Fibroblast of lung (primary cell): Measurements from ENCODE around the gene SH2D4B. TPM values are rescaled to one million over a fixed set of nuclear protein-coding genes. Genes with fewer than 3 reads are reported as not detected.

Experiments used
- DNase-seq, 2 donors: peaks; one replicate each; pipeline versions ENCODE4 v3.0.0 to v3.0.0-alpha.2; 2010; ENCODE audit warnings: low read depth in 2 of 2
- H2AFZ ChIP-seq: 2 replicates; pipeline ENCODE4 v1.5.1; 2012; ENCODE audit warnings: low read length, control low read depth, inconsistent platforms
- H3K27ac ChIP-seq: 2 replicates; pipeline ENCODE4 v1.5.1; 2011; ENCODE audit warnings: low read length, control low read depth; ENCODE audit not compliant: insufficient read depth
- H3K27me3 ChIP-seq: 2 replicates; pipeline ENCODE4 v1.5.1; 2011; ENCODE audit warnings: mild to moderate bottlenecking, low read length; ENCODE audit not compliant: control insufficient read depth, insufficient read depth
- H3K36me3 ChIP-seq: 2 replicates; pipeline ENCODE4 v1.5.1; 2011; ENCODE audit warnings: low read length; ENCODE audit not compliant: control insufficient read depth, insufficient read depth
- H3K4me1 ChIP-seq: 2 replicates; pipeline ENCODE4 v1.5.1; 2011; ENCODE audit warnings: low read length; ENCODE audit not compliant: control insufficient read depth, insufficient read depth; ENCODE audit errors: extremely low read depth
- H3K4me2 ChIP-seq: 2 replicates; pipeline ENCODE4 v1.5.1; 2011; ENCODE audit warnings: low read length, control low read depth; ENCODE audit not compliant: insufficient read depth; ENCODE audit errors: extremely low read depth
- H3K4me3 ChIP-seq, 4 experiments: fragments of 200-600 bp in 1 of 4; sonication (generic) in 1 of 4; replicated peaks in 1 of 4; 2 replicates each; pipeline ENCODE4 v1.5.1; 2011 to 2016; ENCODE audit warnings: low read length in 4 of 4, low read depth in 3 of 4, mild to moderate bottlenecking in 3 of 4, control low read depth in 2 of 4, inconsistent platforms in 1 of 4, mixed read lengths in 1 of 4; ENCODE audit not compliant: insufficient read depth in 1 of 4; ENCODE audit errors: control extremely low read depth in 1 of 4
- H3K79me2 ChIP-seq: 2 replicates; pipeline ENCODE4 v1.5.1; 2012; ENCODE audit warnings: mild to moderate bottlenecking, low read length, inconsistent platforms; ENCODE audit not compliant: control insufficient read depth, insufficient read depth
- H3K9ac ChIP-seq: 2 replicates; pipeline ENCODE4 v1.5.1; 2011; ENCODE audit warnings: mild to moderate bottlenecking, low read length, control low read depth; ENCODE audit not compliant: insufficient read depth
- H3K9me3 ChIP-seq: 2 replicates; pipeline ENCODE4 v1.5.1; 2012; ENCODE audit warnings: low read depth, low read length; ENCODE audit not compliant: control insufficient read depth, insufficient read depth
- H4K20me1 ChIP-seq: 2 replicates; pipeline ENCODE4 v1.5.1; 2011; ENCODE audit warnings: low read length; ENCODE audit not compliant: control insufficient read depth, insufficient read depth; ENCODE audit errors: extremely low read depth
- EZH2 ChIP-seq: IDR thresholded peaks from 2 replicates; pipeline ENCODE4 v1.5.1; 2012; ENCODE audit warnings: low read length, control low read depth, mild to moderate bottlenecking; ENCODE audit errors: missing control alignments
- polyA plus RNA-seq, 2 donors: library from polyadenylated mRNA; depleted of rRNA in 1 of 2; stranded (reverse) in 1 of 2; unstranded in 1 of 2; fragments of >200 nt; gene quantifications; 2 replicates each; pipeline ENCODE4 v1.2.1, GENCODE V29; 2011 to 2012; ENCODE audit warnings: missing spikeins in 1 of 2
- total RNA-seq: library from RNA; depleted of rRNA; stranded (reverse); fragments of >200 nt; gene quantifications from 2 replicates; pipeline ENCODE4 v1.2.1, GENCODE V29; 2014
- TF ChIP-seq, protein P1 (sequence below), 2 donors: IDR thresholded peaks in 1 of 2; conservative IDR thresholded peaks in 1 of 2; 1 replicate in 1 of 2; 2 replicates in 1 of 2; pipeline ENCODE4 v1.5.1; 2011 to 2012; ENCODE audit warnings: low read length in 2 of 2, control low read depth in 1 of 2, inconsistent platforms in 1 of 2, low read depth in 1 of 2, mild to moderate bottlenecking in 1 of 2

SH2D4B gene
- total and polyA plus RNA-seq, 2 donors (not counting 1 experiment from before 2014, with no cell fraction given) = not detected

DNA sequence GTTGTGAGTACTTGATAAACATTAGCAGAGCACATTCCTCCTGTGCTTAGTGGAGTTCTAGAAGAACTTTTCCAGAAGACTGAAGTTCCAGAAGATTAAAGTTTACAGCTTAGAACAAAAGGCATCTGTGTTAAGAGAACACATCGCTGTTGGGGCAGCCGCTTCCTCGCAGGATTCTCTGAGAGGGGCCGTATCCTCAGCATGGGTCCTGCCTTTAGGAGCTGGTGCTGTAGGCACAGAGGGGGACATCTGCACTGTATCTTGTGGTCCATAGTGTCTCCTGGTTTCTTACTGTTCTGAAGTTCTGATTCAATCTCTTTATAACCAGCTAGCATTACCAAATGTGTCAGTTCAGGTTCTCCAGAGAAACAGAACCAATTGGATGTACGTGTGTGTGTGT is 16.3 kb downstream of the SH2D4B start:
- TF ChIP-seq, protein P1, sequence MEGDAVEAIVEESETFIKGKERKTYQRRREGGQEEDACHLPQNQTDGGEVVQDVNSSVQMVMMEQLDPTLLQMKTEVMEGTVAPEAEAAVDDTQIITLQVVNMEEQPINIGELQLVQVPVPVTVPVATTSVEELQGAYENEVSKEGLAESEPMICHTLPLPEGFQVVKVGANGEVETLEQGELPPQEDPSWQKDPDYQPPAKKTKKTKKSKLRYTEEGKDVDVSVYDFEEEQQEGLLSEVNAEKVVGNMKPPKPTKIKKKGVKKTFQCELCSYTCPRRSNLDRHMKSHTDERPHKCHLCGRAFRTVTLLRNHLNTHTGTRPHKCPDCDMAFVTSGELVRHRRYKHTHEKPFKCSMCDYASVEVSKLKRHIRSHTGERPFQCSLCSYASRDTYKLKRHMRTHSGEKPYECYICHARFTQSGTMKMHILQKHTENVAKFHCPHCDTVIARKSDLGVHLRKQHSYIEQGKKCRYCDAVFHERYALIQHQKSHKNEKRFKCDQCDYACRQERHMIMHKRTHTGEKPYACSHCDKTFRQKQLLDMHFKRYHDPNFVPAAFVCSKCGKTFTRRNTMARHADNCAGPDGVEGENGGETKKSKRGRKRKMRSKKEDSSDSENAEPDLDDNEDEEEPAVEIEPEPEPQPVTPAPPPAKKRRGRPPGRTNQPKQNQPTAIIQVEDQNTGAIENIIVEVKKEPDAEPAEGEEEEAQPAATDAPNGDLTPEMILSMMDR (conservative IDR thresholded peaks at IDR 0.05 in 1 of 2, IDR thresholded peaks at IDR 0.05 in 1 of 2; ENCODE audit: low read depth in 1 of 2, low read length in 2 of 2) = no peak
- TF ChIP-seq EZH2 = no peak
- Histone ChIP-seq H3K79me2 (no peaks in the 10 kb centered on the region), H3K4me3 (no peak overlapping the region), H3K9me3 (no peaks in the 10 kb centered on the region), H3K27ac (no peak overlapping the region), H3K4me1 (no peaks in the 10 kb centered on the region), H3K36me3 (no peaks in the 10 kb centered on the region), H2AFZ (no peak overlapping the region), H3K27me3 (no peaks in the 10 kb centered on the region), H3K9ac (no peak overlapping the region), H4K20me1 (no peaks in the 10 kb centered on the region), H3K4me2 (no peak overlapping the region)
- no peak for DNase-seq

DNA sequence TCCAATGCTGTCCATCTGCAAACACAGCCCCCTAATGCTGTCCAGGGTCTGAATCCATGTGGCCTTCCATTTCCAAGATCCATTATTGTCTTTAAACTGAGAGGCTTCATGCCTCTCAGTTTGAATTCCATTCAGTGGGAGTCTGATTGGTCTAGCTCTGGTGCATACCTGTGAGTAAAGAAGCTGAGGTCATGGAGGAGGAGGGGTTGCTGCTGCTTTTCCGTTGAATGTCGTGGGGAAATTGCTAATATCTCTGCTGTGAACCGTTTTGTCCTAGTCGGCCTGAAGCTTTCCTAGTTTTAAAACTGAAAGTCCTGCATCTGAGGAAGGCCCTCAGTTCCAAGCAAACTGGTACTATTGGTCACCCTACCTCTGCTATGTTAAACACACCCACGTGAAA is 17.7 kb downstream of the SH2D4B start:
- Histone ChIP-seq H3K79me2 (no peaks in the 10 kb centered on the region), H3K4me2 (no peak overlapping the region), H3K4me3 (no peak overlapping the region), H3K27ac (no peak overlapping the region), H3K27me3 (no peaks in the 10 kb centered on the region), H2AFZ (no peak overlapping the region), H4K20me1 (no peaks in the 10 kb centered on the region), H3K4me1 (no peaks in the 10 kb centered on the region), H3K9ac (no peak overlapping the region), H3K9me3 (no peaks in the 10 kb centered on the region), H3K36me3 (no peaks in the 10 kb centered on the region)
- TF ChIP-seq EZH2 = no peak
- TF ChIP-seq, protein P1 (conservative IDR thresholded peaks at IDR 0.05 in 1 of 2, IDR thresholded peaks at IDR 0.05 in 1 of 2; ENCODE audit: low read depth in 1 of 2, low read length in 2 of 2) = no peak
- DNase-seq = no peak

DNA sequence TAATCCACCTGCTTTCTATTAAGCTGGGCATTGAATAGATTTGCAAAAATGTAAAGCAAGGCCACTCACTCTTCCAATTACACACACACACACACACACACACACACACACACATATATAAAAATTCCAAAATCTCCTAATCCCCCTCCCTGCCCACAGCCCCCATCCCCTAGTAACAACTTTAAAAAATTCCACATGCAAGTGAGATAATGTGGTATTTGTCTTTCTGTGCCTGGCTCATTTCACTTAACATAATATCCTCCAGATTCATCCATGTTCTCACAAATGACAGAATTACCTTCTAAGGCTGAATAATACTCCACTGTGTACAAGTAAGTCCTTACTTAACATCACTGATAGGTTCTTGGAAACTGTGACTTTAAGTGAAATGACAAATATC is 24.2 kb downstream of the SH2D4B start:
- no peaks in the 10 kb centered on the region for H3K79me2 ChIP-seq
- no peak overlapping the region for H3K9ac ChIP-seq
- H3K27ac ChIP-seq = no peak overlapping the region
- no peaks in the 10 kb centered on the region for H3K4me1 ChIP-seq
- no peak for DNase-seq
- H3K4me2 ChIP-seq = no peak overlapping the region
- no peaks in the 10 kb centered on the region for H3K9me3 ChIP-seq
- no peaks in the 10 kb centered on the region for H3K36me3 ChIP-seq
- no peaks in the 10 kb centered on the region for H4K20me1 ChIP-seq
- no peak for TF ChIP-seq EZH2
- TF ChIP-seq, protein P1 (conservative IDR thresholded peaks at IDR 0.05 in 1 of 2, IDR thresholded peaks at IDR 0.05 in 1 of 2; ENCODE audit: low read depth in 1 of 2, low read length in 2 of 2) = no peak
- no peak overlapping the region for H3K4me3 ChIP-seq
- H3K27me3 ChIP-seq = no peaks in the 10 kb centered on the region
- no peak overlapping the region for H2AFZ ChIP-seq
